Measurements from ENCODE around the gene LSM3.
"Not testable (repeated sequence)": the region's sequence is repeated elsewhere in the genome, so short reads cannot be mapped to it uniquely, and the experiment has no call there.

Gene LSM3

DNA sequence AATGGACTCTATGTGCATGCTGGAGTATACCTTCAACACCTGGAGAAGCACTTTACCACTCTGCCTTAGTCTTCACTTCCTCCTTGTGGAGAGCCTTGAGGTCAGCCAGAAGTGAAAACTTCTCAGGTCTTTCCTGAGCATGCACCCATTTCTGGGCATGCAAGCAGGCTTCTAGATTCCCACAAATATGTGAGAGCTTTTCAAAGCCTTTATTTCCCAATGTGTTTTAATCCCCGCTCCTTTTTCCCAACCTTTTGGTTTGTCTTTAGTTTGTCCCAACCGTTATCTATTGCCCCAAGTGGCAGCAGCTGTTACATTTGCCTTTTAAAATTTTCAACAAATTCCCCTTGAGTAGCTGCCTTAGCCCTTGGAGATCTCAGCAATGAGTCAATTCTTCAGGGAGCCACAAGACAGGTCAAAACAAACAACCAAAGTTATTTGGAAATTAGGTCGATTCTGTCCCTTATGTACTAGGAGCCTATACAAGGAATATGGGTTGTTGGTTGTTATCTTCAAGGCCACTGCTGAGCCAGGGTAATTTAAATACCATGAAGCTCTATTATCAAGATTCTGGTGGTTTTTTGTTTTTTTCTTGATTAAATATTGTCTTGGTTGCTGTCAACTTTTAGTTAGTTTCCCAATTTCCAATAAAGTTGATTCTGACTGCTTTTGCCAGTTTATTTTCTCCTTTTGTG, 44.4 kb downstream of the LSM3 start:
- no peak overlapping the region for H3K27ac ChIP-seq (ENCODE audit: low read depth, low read length)
- no peak overlapping the region for H3K4me3 ChIP-seq (ENCODE audit: low read depth, low read length)
- H3K9me3 ChIP-seq (ENCODE audit: control insufficient read depth, insufficient read depth, low read length) = no peaks in the 10 kb centered on the region
- H3K36me3 ChIP-seq (ENCODE audit: control insufficient read depth, insufficient read depth, low read length) = no peaks in the 10 kb centered on the region
- H3K4me1 ChIP-seq (ENCODE audit: control insufficient read depth, insufficient read depth, low read length) = peaks cover 21% of the 10 kb centered on the region
- no peak overlapping the region for H3K9ac ChIP-seq (ENCODE audit: low read depth, low read length)
- H3K27me3 ChIP-seq (ENCODE audit: control insufficient read depth, insufficient read depth, low read length) = no peaks in the 10 kb centered on the region

DNA sequence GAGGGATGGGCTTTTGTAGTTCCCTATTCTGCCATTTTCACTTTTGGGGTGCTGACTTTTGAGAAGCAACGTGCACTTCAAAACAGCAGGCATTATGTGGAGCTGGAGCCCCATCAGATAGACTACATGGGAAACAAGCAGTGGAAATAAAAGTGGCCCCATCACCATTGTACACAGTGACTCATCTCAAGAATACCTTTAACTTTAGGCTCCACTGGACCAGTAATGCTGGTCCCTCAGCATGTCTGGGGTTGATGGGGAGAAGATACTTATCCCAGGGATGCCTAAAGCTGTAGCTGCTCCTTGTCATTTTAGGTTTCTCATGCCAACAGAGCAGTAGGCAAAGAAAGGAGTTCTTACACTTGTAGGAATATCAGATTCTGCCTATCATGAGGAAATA, 45.0 kb downstream of the LSM3 start:
- no peaks in the 10 kb centered on the region for H3K9me3 ChIP-seq (ENCODE audit: control insufficient read depth, insufficient read depth, low read length)
- H3K9ac ChIP-seq (ENCODE audit: low read depth, low read length) = no peak overlapping the region
- no peaks in the 10 kb centered on the region for H3K36me3 ChIP-seq (ENCODE audit: control insufficient read depth, insufficient read depth, low read length)
- H3K4me1 ChIP-seq (ENCODE audit: control insufficient read depth, insufficient read depth, low read length) = peaks cover 21% of the 10 kb centered on the region
- H3K27me3 ChIP-seq (ENCODE audit: control insufficient read depth, insufficient read depth, low read length) = no peaks in the 10 kb centered on the region
- H3K27ac ChIP-seq (ENCODE audit: low read depth, low read length) = no peak overlapping the region
- no peak overlapping the region for H3K4me3 ChIP-seq (ENCODE audit: low read depth, low read length)

DNA sequence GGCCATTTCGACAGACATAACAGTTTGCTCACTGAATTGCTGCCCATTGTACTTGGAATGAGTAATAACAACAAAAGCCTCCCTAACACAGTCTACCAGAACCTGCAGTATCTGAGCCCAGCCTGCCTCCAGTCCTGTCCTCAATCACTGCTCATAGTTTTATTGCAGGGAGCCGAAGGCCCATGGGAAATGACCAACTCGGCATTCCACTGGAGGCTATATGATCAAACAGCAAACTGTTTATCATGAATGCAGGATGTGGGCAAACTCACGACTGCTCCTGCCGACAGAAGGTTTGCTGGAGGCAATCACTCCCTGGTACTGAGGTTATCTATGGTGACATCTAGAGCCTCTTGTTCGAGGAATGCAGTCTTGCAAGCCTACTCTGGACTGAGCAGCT, 46.3 kb downstream of the LSM3 start:
- no peak overlapping the region for H3K4me3 ChIP-seq (ENCODE audit: low read depth, low read length)
- H3K9me3 ChIP-seq (ENCODE audit: control insufficient read depth, insufficient read depth, low read length) = no peaks in the 10 kb centered on the region
- H3K36me3 ChIP-seq (ENCODE audit: control insufficient read depth, insufficient read depth, low read length) = no peaks in the 10 kb centered on the region
- H3K9ac ChIP-seq (ENCODE audit: low read depth, low read length) = no peak overlapping the region
- H3K27ac ChIP-seq (ENCODE audit: low read depth, low read length) = no peak overlapping the region
- no peaks in the 10 kb centered on the region for H3K27me3 ChIP-seq (ENCODE audit: control insufficient read depth, insufficient read depth, low read length)
- H3K4me1 ChIP-seq (ENCODE audit: control insufficient read depth, insufficient read depth, low read length) = peaks cover 21% of the 10 kb centered on the region

DNA sequence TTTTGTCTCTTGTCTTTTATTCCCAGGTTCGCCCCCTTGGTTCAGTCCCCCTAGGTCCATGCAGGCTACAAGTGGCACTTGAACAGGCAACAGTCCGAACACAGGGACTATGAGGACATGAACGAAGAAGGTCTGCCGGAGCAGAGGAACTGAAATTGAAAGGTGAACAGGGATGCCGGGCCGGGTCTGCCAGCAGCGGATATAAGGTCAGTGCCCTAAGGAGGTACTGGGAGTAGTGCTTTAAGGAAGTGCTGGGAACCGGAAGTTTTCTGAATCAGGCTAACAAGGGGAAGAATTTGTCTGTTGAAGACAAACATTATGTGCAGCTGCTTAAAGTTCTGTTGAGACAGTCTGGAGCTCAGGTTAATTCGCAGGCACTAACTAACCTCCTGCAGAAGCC, 46.8 kb downstream of the LSM3 start:
- H3K4me1 ChIP-seq (ENCODE audit: control insufficient read depth, insufficient read depth, low read length) = peaks cover 21% of the 10 kb centered on the region
- no peak overlapping the region for H3K4me3 ChIP-seq (ENCODE audit: low read depth, low read length)
- H3K36me3 ChIP-seq (ENCODE audit: control insufficient read depth, insufficient read depth, low read length) = no peaks in the 10 kb centered on the region
- no peak overlapping the region for H3K9ac ChIP-seq (ENCODE audit: low read depth, low read length)
- H3K27ac ChIP-seq (ENCODE audit: low read depth, low read length) = no peak overlapping the region
- H3K27me3 ChIP-seq (ENCODE audit: control insufficient read depth, insufficient read depth, low read length) = no peaks in the 10 kb centered on the region
- H3K9me3 ChIP-seq (ENCODE audit: control insufficient read depth, insufficient read depth, low read length) = no peaks in the 10 kb centered on the region

DNA sequence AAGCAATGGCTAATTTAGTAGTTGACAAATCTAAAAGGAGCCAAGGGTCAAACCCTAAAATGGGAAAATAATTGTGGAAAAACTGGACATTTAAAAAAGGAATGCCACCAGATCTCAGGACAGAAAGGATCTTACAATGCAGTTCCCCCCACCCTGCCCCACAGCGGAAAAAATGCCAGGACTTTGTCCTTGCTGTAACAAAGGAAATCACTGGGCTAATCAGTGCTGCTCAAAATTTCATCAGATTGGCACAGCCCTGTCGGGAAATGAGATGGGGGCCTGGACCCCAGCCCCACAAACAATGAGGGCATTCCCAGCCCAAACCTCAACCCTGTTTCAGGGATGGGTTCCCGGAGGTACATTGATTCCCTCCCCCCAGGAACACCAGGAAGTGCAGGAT, 47.7 kb downstream of the LSM3 start:
- peaks cover 21% of the 10 kb centered on the region for H3K4me1 ChIP-seq (ENCODE audit: control insufficient read depth, insufficient read depth, low read length)
- H3K36me3 ChIP-seq (ENCODE audit: control insufficient read depth, insufficient read depth, low read length); H3K27ac ChIP-seq (ENCODE audit: low read depth, low read length); H3K27me3 ChIP-seq (ENCODE audit: control insufficient read depth, insufficient read depth, low read length); H3K9ac ChIP-seq (ENCODE audit: low read depth, low read length); H3K9me3 ChIP-seq (ENCODE audit: control insufficient read depth, insufficient read depth, low read length); H3K4me3 ChIP-seq (ENCODE audit: low read depth, low read length): not testable (repeated sequence)

DNA sequence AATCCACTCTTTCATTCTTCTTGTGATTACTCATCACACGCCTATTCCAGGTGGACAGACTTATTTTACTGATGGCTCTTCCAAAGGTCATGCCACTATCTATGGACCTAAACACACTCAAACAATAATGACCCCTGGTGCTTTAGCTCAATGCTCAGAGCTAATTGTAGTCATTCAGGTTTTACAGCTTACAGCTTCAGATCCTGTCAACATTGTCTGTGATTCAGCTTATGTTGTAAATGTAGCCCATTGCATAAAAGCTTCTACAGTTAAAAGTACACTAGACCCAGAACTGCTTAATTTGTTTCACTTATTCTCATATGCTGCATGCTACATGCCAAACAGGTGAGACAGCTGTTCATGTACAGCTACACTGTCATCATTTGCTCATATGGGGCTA, 49.2 kb downstream of the LSM3 start:
- H3K9ac ChIP-seq (ENCODE audit: low read depth, low read length) = no peak overlapping the region
- H3K9me3 ChIP-seq (ENCODE audit: control insufficient read depth, insufficient read depth, low read length) = no peaks in the 10 kb centered on the region
- no peak overlapping the region for H3K4me3 ChIP-seq (ENCODE audit: low read depth, low read length)
- H3K27ac ChIP-seq (ENCODE audit: low read depth, low read length) = no peak overlapping the region
- no peaks in the 10 kb centered on the region for H3K27me3 ChIP-seq (ENCODE audit: control insufficient read depth, insufficient read depth, low read length)
- peaks cover 21% of the 10 kb centered on the region for H3K4me1 ChIP-seq (ENCODE audit: control insufficient read depth, insufficient read depth, low read length)
- no peaks in the 10 kb centered on the region for H3K36me3 ChIP-seq (ENCODE audit: control insufficient read depth, insufficient read depth, low read length)

DNA sequence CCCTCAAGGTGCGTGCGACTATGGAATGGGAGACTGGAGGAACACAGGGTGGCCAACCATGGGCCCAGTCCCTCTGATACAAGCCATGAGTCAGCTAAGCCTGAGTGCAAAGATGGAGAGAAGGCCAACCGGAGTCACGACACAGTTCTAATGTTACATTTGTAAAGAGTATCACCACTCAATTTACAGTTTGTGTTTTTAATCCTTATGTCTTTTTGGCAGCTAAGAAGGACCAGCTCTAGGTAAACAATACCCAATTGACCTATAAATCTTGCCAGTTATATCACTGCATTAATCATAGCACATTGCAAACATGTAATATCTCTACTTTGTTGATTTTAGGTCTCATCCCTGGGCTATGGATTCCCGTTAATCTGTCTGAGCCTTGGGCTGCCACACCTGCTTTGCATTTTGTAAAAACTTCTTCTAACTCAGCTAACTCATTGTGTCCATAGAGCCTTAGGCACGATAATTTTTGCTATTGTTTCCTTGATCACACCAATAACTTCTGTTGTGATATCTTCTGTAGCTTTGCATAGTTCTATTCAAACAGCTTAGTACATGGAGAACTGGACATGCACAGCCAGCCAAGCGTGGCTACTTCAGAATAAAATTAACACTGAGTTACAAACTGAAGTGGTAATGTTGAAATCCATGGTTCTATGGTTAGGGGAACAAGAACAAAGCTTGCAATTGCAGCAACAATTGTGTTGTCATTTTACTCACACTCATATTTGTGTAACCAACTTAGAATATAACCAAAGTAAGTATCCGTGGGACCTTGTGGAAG, 50.3 kb downstream of the LSM3 start:
- no peaks in the 10 kb centered on the region for H3K36me3 ChIP-seq (ENCODE audit: control insufficient read depth, insufficient read depth, low read length)
- H3K9me3 ChIP-seq (ENCODE audit: control insufficient read depth, insufficient read depth, low read length) = peaks cover 4% of the 10 kb centered on the region; the same call in 1 of the 2 replicates
- H3K4me1 ChIP-seq (ENCODE audit: control insufficient read depth, insufficient read depth, low read length) = peaks cover 21% of the 10 kb centered on the region
- no peak overlapping the region for H3K27ac ChIP-seq (ENCODE audit: low read depth, low read length)
- no peak overlapping the region for H3K9ac ChIP-seq (ENCODE audit: low read depth, low read length)
- H3K4me3 ChIP-seq (ENCODE audit: low read depth, low read length) = no peak overlapping the region
- H3K27me3 ChIP-seq (ENCODE audit: control insufficient read depth, insufficient read depth, low read length) = no peaks in the 10 kb centered on the region

DNA sequence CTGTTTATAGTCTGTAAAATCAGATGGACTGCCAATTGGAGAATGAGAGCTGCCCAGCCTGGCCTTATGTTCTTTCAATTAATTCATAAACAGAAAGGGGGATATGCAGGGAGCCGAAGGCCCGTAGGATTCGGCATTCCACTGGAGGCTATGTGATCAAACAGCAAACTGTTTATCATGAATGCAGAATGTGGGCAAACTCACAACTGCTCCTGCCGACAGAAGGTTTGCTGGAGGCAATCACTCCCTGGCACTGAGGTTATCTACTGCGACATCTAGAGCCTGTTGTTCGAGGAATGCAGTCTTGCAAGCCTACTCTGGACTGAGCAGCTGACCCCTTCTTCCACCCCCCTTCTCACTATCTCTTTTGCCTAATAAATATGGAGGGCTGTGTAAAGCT, 51.1 kb downstream of the LSM3 start:
- not testable (repeated sequence) for H3K27me3 ChIP-seq (ENCODE audit: control insufficient read depth, insufficient read depth, low read length); H3K9ac ChIP-seq (ENCODE audit: low read depth, low read length); H3K4me3 ChIP-seq (ENCODE audit: low read depth, low read length); H3K9me3 ChIP-seq (ENCODE audit: control insufficient read depth, insufficient read depth, low read length); H3K36me3 ChIP-seq (ENCODE audit: control insufficient read depth, insufficient read depth, low read length); H3K27ac ChIP-seq (ENCODE audit: low read depth, low read length)
- H3K4me1 ChIP-seq (ENCODE audit: control insufficient read depth, insufficient read depth, low read length) = peaks cover 21% of the 10 kb centered on the region

DNA sequence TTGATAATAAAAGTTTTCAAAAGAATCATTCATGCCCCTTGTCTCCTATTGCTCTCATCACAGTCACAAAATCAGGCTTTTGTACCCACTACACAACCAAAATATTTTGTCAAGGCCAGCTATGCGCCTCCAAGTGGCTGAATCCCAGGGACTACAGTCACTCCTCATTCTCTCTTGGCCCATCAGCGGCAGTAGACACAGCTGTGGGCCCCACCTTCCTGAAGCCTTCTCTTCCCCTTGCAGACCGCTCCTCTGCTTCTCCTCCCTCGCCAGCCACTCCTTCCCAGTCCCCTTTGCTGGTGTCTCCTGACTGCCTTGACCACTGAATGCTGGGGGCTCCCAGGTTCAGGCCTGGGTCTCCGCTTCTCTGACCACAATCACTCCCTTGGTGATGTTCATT, 52.1 kb downstream of the LSM3 start:
- Histone ChIP-seq H3K27me3 (ENCODE audit: control insufficient read depth, insufficient read depth, low read length) (no peaks in the 10 kb centered on the region), H3K9ac (ENCODE audit: low read depth, low read length) (no peak overlapping the region), H3K9me3 (ENCODE audit: control insufficient read depth, insufficient read depth, low read length) (peaks cover 7% of the 10 kb centered on the region; the same call in 1 of the 2 replicates), H3K27ac (ENCODE audit: low read depth, low read length) (no peak overlapping the region), H3K4me3 (ENCODE audit: low read depth, low read length) (no peak overlapping the region), H3K4me1 (ENCODE audit: control insufficient read depth, insufficient read depth, low read length) (peaks cover 21% of the 10 kb centered on the region), H3K36me3 (ENCODE audit: control insufficient read depth, insufficient read depth, low read length) (no peaks in the 10 kb centered on the region)

DNA sequence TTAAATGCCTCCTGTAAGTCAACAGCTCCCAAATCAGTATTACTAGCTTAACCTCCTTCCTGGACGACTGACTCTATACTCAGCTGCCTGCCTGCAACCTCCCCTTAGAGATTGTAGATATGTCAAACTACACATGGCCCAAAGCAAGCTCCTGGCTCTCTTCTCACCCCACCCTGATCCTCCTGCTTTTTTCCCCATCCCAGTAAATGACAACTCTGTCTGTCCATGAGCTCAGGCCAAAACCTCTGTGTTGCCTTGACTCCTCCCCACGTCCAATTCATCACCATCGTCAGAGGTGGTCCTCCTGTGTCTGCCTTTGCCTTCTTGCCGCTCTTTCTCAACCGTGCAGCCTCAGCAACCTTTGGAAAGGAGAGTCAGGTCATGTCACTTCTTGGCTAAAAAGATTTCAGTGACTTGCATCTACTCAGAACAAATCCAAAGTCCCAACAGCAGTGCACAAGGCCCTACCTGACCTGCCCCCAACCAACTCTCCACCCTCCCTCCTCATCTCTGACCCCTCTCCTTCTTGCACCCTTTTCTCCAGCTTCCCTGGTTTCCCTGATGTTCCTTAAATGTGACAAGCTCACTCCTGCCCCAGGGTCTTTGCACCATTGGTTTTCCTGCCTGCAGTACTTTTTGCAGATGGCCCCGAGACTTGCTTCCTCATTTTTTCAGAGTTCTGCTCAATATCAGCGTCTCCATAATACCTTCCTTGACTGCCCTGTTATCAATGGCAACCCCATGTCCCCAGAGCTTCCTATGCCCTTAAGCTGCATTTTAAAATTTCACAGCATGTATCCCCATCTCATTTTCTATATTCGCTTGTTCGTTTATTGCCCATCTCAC, 52.8 kb downstream of the LSM3 start:
- H3K9ac ChIP-seq (ENCODE audit: low read depth, low read length) = no peak overlapping the region
- no peak overlapping the region for H3K27ac ChIP-seq (ENCODE audit: low read depth, low read length)
- no peaks in the 10 kb centered on the region for H3K36me3 ChIP-seq (ENCODE audit: control insufficient read depth, insufficient read depth, low read length)
- peaks cover 17% of the 10 kb centered on the region for H3K4me1 ChIP-seq (ENCODE audit: control insufficient read depth, insufficient read depth, low read length)
- peaks cover 7% of the 10 kb centered on the region; the same call in 1 of the 2 replicates for H3K9me3 ChIP-seq (ENCODE audit: control insufficient read depth, insufficient read depth, low read length)
- no peak overlapping the region for H3K4me3 ChIP-seq (ENCODE audit: low read depth, low read length)
- no peaks in the 10 kb centered on the region for H3K27me3 ChIP-seq (ENCODE audit: control insufficient read depth, insufficient read depth, low read length)
